Measurements from ENCODE around the gene LMO1.

Gene LMO1

GRCh38 chr11:8242499-8243280, 21.0 kb downstream of the LMO1 start:
- DNase-seq, result no peak

- no peak for DNase-seq
These were observed 21.6 kb downstream of the LMO1 start for GRCh38 chr11:8242118-8242475.

- DNase-seq, result no peak
These were observed 22.1 kb downstream of the LMO1 start for GRCh38 chr11:8241373-8242117.

- DNase-seq, result no peak
These were observed 24.0 kb downstream of the LMO1 start for GRCh38 chr11:8239536-8240228.

- no peak for DNase-seq
These were observed 24.6 kb downstream of the LMO1 start for GRCh38 chr11:8239040-8239439.

- no peak for DNase-seq
These were observed 26.2 kb downstream of the LMO1 start for GRCh38 chr11:8237453-8237852.

GRCh38 chr11:8235925-8236324, 27.8 kb downstream of the LMO1 start:
- no peak for DNase-seq

- DNase-seq, result no peak
These were observed 28.8 kb downstream of the LMO1 start for GRCh38 chr11:8234910-8235309.

GRCh38 chr11:8234425-8234821, 29.3 kb downstream of the LMO1 start:
- no peak for DNase-seq

- no peak for DNase-seq
These were observed 29.8 kb downstream of the LMO1 start for GRCh38 chr11:8233691-8234424.

GRCh38 chr11:8232849-8233606, 30.6 kb downstream of the LMO1 start:
- DNase-seq, result no peak

GRCh38 chr11:8232414-8232813, 31.3 kb downstream of the LMO1 start:
- DNase-seq, result no peak

GRCh38 chr11:8231979-8232378, 31.7 kb downstream of the LMO1 start:
- no peak for DNase-seq

GRCh38 chr11:8230921-8231847, 32.5 kb downstream of the LMO1 start:
- no peak for DNase-seq

GRCh38 chr11:8230178-8230859, 33.4 kb downstream of the LMO1 start:
- no peak for DNase-seq

GRCh38 chr11:8229299-8230177, 34.1 kb downstream of the LMO1 start:
- DNase-seq, result no peak

GRCh38 chr11:8228231-8228630, 35.4 kb downstream of the LMO1 start:
- DNase-seq, result no peak

- DNase-seq, result no peak
These were observed 36.2 kb downstream of the LMO1 start for GRCh38 chr11:8227156-8228152.

Measured in NCI-H187 (cell line).